Ovary (tissue), 9 donors: ENCODE data around the gene SLC15A3. TPM values are rescaled to one million over a fixed set of nuclear protein-coding genes. Genes with fewer than 3 reads are reported as not detected.

Source experiments
- DNase-seq, 5 donors: peaks; one replicate each; pipeline ENCODE4 v3.0.0-alpha.2; 2019 to 2020
- H3K27ac ChIP-seq, 2 donors: fragments of 200-600 bp; one replicate each; pipeline versions ENCODE4 v1.5.1 to v1.8.0; 2019 to 2022
- H3K27me3 ChIP-seq: fragments of 200-600 bp; one replicate; pipeline ENCODE4 v1.8.0; 2022
- H3K36me3 ChIP-seq: fragments of 200-600 bp; sonication (generic); one replicate; pipeline ENCODE4 v1.5.1; 2019
- H3K4me1 ChIP-seq: one replicate; pipeline ENCODE4 v1.8.1; 2013; ENCODE audit warnings: mild to moderate bottlenecking, moderate library complexity; ENCODE audit not compliant: insufficient read depth
- H3K4me3 ChIP-seq: fragments of 200-600 bp; sonication (generic); one replicate; pipeline ENCODE4 v1.5.1; 2017
- H3K9me3 ChIP-seq, 2 donors: fragments of 200-600 bp in 1 of 2; sonication (generic) in 1 of 2; one replicate each; pipeline versions ENCODE4 v1.5.1 to v1.8.1; 2013 to 2019; ENCODE audit warnings: mild to moderate bottlenecking in 1 of 2, moderate library complexity in 1 of 2
- EP300 ChIP-seq: sonication (generic); formaldehyde crosslinking; IDR thresholded peaks from one replicate; pipeline ENCODE4 v1.6.1; 2017; ENCODE audit warnings: antibody characterized with exemption
- POLR2A ChIP-seq: fragments of 450-650 bp; IDR thresholded peaks from one replicate; pipeline ENCODE4 v1.6.1; 2017; ENCODE audit warnings: antibody characterized with exemption, mild to moderate bottlenecking, moderate library complexity
- WGBS, 3 donors: extraction: QIAGEN DNeasy Blood & Tissue Kit in 1 of 3; methylation state at CpG; one replicate each; pipeline versions ENCODE4 v1.1.5 to v1.1.7; 2013 to 2017; 5-methylcytosine and 5-hydroxymethylcytosine counted together
- intact Hi-C, 4 donors: fragments of 100-400 bp; cut with DNase I; formaldehyde crosslinking; loops; one replicate each; pipeline versions ENCODE4 v1.11.0 to v1.15.1; 2022 to 2023
- polyA plus RNA-seq, 2 donors: library from polyadenylated mRNA; stranded (reverse); fragments of 200-250 nt in 1 of 2; fragments of 350-450 nt in 1 of 2; fragmentation: Illumina TruSeq in 1 of 2; extraction: RNeasy Lipid Tissue Mini Kit (QIAGEN cat#74804) in 1 of 2; gene quantifications; one replicate each; pipeline ENCODE4 v1.2.3, GENCODE V29; 2013 to 2014
- total RNA-seq, 7 donors: library from RNA; depleted of rRNA in 2 of 7; stranded (reverse); fragments of >200 nt in 2 of 7; fragmentation: NEBNext Ultra II Directional in 3 of 7; extraction: Animal tissue kit (Norgen Biotek cat#: 25700) in 3 of 7; gene quantifications; one replicate each; pipeline versions ENCODE4 v1.1.0 to v1.2.4, GENCODE V29; 2016 to 2023
- TF ChIP-seq, protein P1 (sequence below), 3 donors: fragments of 450-650 bp in 2 of 3; fragments of 200-600 bp in 1 of 3; IDR thresholded peaks; one replicate each; pipeline versions ENCODE4 v1.5.1 to v1.8.0; 2016 to 2022; ENCODE audit warnings: antibody characterized with exemption in 3 of 3, mild to moderate bottlenecking in 1 of 3
- donor health status: DM: no; HTN: no; CAD: no; lungs with moderate emphysema.
- donor health status: DM: no; HTN: no; CAD: no.
- donor health status: Bipolar disorder and iron deficiency.
- donor health status: DM: yes; HTN: yes; CAD: no.
- donor health status: DM: no; HTN: no; CAD: no.
- donor health status: DM: yes; HTN: yes; CAD: no.

The SLC15A3 gene
- total and polyA plus RNA-seq, 9 donors, result 25.3 to 55.8 (median 38.9) TPM

DNA sequence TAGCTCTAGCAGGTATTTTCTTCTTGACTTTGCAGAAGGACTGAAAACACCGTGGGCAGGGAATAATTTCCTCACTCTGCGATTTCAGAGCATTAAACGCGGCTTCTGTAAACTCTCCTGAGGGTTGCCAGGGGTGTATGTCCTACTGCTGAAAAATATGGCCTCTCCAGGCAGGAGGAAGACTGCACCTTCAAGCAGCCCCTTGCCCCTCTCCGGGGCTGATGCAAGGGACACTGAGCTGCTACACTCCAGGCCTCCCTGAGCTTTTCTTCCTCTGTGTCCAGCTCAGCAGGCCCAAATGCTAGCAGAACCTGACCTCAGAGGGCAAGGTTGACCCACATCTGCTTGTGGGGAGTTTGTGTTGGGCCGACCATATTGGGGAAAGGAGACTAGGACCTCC lies 21.7 kb upstream of the SLC15A3 start:
- DNase-seq, result no peak
- Histone ChIP-seq H3K4me3 (no peak overlapping the region), H3K36me3 (no peaks in the 10 kb centered on the region), H3K4me1 (no peaks in the 10 kb centered on the region), H3K9me3 (no peaks in the 10 kb centered on the region), H3K27me3 (no peaks in the 10 kb centered on the region), H3K27ac (no peak overlapping the region)
- 80 to 92% (median 82%) methylated on average over 6 of the region's 6 CpGs for WGBS, 3 donors
- intact Hi-C loops, result no loop called here
- no peak for TF ChIP-seq EP300
- no peak for TF ChIP-seq POLR2A
- TF ChIP-seq, protein P1, sequence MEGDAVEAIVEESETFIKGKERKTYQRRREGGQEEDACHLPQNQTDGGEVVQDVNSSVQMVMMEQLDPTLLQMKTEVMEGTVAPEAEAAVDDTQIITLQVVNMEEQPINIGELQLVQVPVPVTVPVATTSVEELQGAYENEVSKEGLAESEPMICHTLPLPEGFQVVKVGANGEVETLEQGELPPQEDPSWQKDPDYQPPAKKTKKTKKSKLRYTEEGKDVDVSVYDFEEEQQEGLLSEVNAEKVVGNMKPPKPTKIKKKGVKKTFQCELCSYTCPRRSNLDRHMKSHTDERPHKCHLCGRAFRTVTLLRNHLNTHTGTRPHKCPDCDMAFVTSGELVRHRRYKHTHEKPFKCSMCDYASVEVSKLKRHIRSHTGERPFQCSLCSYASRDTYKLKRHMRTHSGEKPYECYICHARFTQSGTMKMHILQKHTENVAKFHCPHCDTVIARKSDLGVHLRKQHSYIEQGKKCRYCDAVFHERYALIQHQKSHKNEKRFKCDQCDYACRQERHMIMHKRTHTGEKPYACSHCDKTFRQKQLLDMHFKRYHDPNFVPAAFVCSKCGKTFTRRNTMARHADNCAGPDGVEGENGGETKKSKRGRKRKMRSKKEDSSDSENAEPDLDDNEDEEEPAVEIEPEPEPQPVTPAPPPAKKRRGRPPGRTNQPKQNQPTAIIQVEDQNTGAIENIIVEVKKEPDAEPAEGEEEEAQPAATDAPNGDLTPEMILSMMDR (IDR thresholded peaks at IDR 0.05), result no peak

DNA sequence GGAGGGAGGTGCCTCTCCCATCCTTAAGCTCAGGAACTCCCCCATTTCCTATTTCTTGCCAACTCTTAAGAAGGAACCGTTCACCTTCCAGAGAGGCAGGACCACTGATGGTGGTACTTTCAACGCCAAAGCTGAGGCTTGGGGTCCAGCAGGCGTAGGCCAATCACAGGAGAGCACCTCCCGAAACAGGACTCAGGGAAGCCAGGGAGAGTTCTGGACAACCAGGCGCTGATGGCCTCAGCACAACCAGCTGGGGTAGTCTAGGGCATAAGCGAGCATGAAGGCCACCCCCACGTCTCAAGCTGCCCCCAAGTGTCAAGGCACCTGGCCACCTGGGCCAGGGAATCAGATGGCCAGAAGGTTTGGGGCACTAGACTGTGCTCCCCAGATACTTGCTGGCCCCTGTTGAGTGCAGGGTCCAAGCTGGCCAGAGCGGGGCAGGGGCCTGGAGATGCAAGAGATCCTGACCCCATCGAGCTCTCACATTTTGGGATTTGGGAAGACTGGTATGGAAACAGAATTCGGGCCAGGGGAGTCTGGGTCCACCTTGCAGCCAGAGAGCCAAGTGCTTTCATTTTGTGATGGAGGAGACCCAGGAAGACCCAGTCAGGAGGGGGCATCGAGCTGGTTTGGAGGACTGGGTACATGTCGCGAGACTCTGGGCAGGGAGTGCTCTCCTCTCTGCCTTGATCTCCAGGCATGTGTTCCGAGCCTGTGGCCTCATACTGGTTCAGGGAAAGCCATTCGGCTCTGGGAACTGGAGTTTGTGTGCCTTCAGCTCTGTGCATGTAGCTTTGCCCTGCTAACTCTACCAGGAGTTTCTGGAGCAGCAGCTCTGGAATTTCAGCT lies 20.4 kb upstream of the SLC15A3 start:
- Histone ChIP-seq H3K4me3 (no peak overlapping the region), H3K27me3 (no peaks in the 10 kb centered on the region), H3K27ac (no peak overlapping the region), H3K4me1 (no peaks in the 10 kb centered on the region), H3K36me3 (no peaks in the 10 kb centered on the region), H3K9me3 (no peaks in the 10 kb centered on the region)
- no peak for DNase-seq
- WGBS, 3 donors, result 89 to 92% (median 89%) methylated on average over 15 of the region's 15 CpGs
- TF ChIP-seq, protein P1 (IDR thresholded peaks at IDR 0.05), result no peak
- TF ChIP-seq POLR2A, result no peak
- no peak for TF ChIP-seq EP300
- intact Hi-C loops, result no loop called here

DNA sequence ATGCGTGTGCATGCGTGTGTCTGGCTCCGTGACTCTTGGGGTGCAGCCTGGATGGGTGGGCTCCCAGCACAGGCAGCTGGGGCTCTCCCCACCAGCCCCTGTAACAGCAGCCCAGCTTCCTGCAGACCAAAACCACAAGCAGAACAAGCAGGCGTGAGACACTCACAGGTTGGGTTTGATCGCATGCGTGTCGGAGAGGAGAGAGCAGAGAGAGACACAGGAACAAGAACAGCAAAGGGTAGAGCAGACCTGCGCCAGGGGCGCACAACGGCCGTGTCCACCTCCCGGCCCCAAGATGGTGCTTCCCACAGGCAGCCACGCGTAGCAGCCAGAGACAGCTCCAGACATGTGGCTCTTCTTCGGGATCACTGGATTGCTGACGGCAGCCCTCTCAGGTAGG lies 19.5 kb upstream of the SLC15A3 start, which contains the start of gene CD6:
Gene CD6, plus strand, starts transcription at position 161 of the 400 bp plus-strand sequence. Its CDS starts 186 bp downstream, at position 347.
- no peaks in the 10 kb centered on the region for H3K9me3 ChIP-seq
- H3K4me3 ChIP-seq, result no peak within 1 kb of the TSS
- no peak for DNase-seq
- intact Hi-C loops, result loop anchor here in 1 of 4 donors (2.0 kb wide), 1 partner anchor 157 kb away; no protein-coding TSS in a partner anchor
- TF ChIP-seq, protein P1 (IDR thresholded peaks at IDR 0.05), result no peak
- no peak for TF ChIP-seq EP300
- TF ChIP-seq POLR2A, result no peak
- no peaks in the 10 kb centered on the region for H3K36me3 ChIP-seq
- no peak within 1 kb of the TSS for H3K27ac ChIP-seq
- WGBS, 3 donors, result 93 to 95% (median 93%) methylated on average over 16 of the region's 16 CpGs
- H3K4me1 ChIP-seq, result no peaks in the 10 kb centered on the region
- no peaks in the 10 kb centered on the region for H3K27me3 ChIP-seq

DNA sequence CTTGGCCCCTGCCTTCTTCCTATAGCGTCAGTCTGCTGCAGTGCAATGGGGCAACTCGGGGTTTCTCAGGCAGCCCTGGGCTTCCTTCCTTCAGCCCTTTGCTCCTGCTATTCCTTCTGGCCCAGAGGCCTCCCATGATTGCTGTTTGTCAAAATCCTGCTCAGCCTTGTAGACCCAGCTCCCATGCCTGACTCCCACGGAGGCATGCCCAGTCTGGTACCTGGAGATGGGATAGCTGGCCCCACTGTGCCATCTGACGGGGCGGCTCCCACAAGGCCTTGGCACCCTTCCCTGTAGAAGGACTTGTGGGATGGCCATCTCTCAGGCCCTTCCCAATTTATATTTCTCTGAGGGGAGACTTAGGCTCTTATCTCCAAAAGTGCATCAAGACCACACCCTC lies 18.9 kb upstream of the SLC15A3 start:
- intact Hi-C loops, result loop anchor here in 1 of 4 donors (2.0 kb wide), 1 partner anchor 158 kb away; no protein-coding TSS in a partner anchor
- WGBS, 3 donors, result 83 to 90% (median 84%) methylated on average over 5 of the region's 5 CpGs
- TF ChIP-seq EP300 (no peak), POLR2A (no peak)
- TF ChIP-seq, protein P1 (IDR thresholded peaks at IDR 0.05), result no peak
- no peak overlapping the region for H3K4me3 ChIP-seq
- no peaks in the 10 kb centered on the region for H3K36me3 ChIP-seq
- DNase-seq, result no peak
- H3K27ac ChIP-seq, result no peak overlapping the region
- H3K27me3 ChIP-seq, result no peaks in the 10 kb centered on the region
- no peaks in the 10 kb centered on the region for H3K9me3 ChIP-seq
- H3K4me1 ChIP-seq, result no peaks in the 10 kb centered on the region
